ENCODE measurements around the gene GLIS2. TPM values are rescaled to one million over a fixed set of nuclear protein-coding genes. Genes with fewer than 3 reads are reported as not detected.

Gene GLIS2
- total RNA-seq, 1 experiment from 2014 or later, result 2.1 TPM

DNA sequence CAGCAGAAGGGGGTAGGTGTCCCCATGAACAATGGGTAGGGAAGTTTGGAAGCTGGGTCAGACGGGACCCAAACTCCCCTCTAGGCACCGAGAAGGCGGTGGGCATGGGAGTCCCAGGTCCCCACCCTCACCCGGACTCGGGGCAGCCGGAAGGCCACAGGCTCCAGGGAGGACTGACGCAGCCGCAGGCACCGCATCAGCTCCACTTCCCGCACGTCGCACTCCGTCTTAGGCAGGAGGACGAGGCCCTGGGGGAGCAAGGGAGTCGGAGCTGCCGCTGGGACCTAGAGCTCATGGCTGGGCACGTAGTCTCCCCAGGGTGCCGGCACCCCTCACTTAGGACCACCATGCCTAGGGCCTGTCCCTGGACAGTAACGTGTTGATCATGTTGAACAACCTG is 42.4 kb downstream of the GLIS2 start:
- POLR2A ChIA-PET (ENCODE audit: unreplicated experiment), result no interaction called here

DNA sequence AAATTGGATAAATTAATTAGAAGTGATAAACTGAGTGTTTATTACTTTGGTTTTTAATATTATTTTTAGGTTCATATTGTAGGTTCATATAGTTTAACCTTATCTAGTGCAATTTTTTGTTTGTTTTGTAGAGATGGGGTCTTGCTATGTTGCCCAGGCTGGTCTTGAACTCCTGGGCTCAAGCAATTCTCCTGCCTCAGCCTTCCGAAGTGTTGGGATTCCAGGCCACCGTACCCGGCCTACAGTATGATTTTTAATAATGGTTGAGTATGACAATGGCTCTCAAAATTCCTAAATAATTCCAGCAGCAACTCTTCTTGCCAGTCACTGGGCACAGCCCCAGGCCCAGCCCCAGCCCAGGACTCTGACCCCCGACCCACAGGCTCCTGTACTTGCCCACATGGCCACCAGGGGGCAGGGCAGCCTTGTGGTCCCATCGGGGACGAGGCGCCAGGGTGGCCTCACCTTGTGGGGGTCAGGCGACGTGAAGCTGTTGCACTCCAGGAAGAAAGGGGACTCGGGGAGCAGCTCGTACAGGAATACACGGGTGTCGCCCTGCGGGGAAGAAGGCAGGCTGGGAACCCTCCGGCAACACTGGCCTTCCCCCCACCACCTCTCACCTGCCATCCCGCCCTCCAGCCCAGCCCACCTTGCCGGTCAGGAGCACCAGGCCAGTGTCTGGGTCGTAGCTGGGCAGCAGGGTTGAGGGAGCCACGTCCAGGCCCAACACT is 43.1 kb downstream of the GLIS2 start:
- Histone ChIP-seq H3K79me2 (ENCODE audit: low read length) (no peaks in the 10 kb centered on the region), H2AFZ (ENCODE audit: low read length) (no peak overlapping the region), H3K27me3 (ENCODE audit: low read length) (no peaks in the 10 kb centered on the region), H3K9ac (ENCODE audit: low read length) (no peak overlapping the region), H3F3A (ENCODE audit: low read length, unreplicated experiment) (no peaks in the 10 kb centered on the region), H3K4me3 (ENCODE audit: low read length) (no peak overlapping the region), H3K4me2 (ENCODE audit: low read length) (no peak overlapping the region), H3K36me3 (ENCODE audit: low read depth, low read length) (no peaks in the 10 kb centered on the region), H3K9me3 (ENCODE audit: low read length) (no peaks in the 10 kb centered on the region), H4K20me1 (ENCODE audit: low read length) (no peaks in the 10 kb centered on the region), H3K4me1 (ENCODE audit: insufficient read depth, low read length) (no peaks in the 10 kb centered on the region), H3K9me2 (replicated peaks; ENCODE audit: low read length) (no peaks in the 10 kb centered on the region), H3K27ac (ENCODE audit: low read length) (no peak overlapping the region)
- intact Hi-C loops (cut with micrococcal nuclease), result loop anchor here (2.0 kb wide), 1 partner anchor 44 kb away; no protein-coding TSS in a partner anchor
- no TSS peak for BruUV-seq (replicated peaks)
- DNase-seq, result peak; percentile 52
- no peak for TF ChIP-seq EZH2phosphoT487 (IDR thresholded peaks at IDR 0.05; ENCODE audit: borderline replicate concordance, low read length)
- TF ChIP-seq EZH2 (IDR thresholded peaks at IDR 0.05; ENCODE audit: low read length, unreplicated experiment), result no peak
- TF ChIP-seq, protein P1, sequence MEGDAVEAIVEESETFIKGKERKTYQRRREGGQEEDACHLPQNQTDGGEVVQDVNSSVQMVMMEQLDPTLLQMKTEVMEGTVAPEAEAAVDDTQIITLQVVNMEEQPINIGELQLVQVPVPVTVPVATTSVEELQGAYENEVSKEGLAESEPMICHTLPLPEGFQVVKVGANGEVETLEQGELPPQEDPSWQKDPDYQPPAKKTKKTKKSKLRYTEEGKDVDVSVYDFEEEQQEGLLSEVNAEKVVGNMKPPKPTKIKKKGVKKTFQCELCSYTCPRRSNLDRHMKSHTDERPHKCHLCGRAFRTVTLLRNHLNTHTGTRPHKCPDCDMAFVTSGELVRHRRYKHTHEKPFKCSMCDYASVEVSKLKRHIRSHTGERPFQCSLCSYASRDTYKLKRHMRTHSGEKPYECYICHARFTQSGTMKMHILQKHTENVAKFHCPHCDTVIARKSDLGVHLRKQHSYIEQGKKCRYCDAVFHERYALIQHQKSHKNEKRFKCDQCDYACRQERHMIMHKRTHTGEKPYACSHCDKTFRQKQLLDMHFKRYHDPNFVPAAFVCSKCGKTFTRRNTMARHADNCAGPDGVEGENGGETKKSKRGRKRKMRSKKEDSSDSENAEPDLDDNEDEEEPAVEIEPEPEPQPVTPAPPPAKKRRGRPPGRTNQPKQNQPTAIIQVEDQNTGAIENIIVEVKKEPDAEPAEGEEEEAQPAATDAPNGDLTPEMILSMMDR (conservative IDR thresholded peaks at IDR 0.05; ENCODE audit: low read depth, low read length), result peak; percentile 91
- ATAC-seq, result peak; percentile 62
- CTCF ChIA-PET, result interaction anchor here (0.6 kb wide), 1 partner anchor 146 kb away, joined by 3 read pairs; no protein-coding TSS in a partner anchor
- POLR2A ChIA-PET (ENCODE audit: unreplicated experiment), result no interaction called here

More for the DNA sequence above, 42.4 kb downstream of the GLIS2 start:
- DNase-seq (no peak), ATAC-seq (no peak)
- no TSS peak for BruUV-seq (replicated peaks)
- Histone ChIP-seq H2AFZ (ENCODE audit: low read length) (no peak overlapping the region), H3K9ac (ENCODE audit: low read length) (no peak overlapping the region), H3K36me3 (ENCODE audit: low read depth, low read length) (no peaks in the 10 kb centered on the region), H3K4me2 (ENCODE audit: low read length) (no peak overlapping the region), H3K27ac (ENCODE audit: low read length) (no peak overlapping the region), H3K9me3 (ENCODE audit: low read length) (no peaks in the 10 kb centered on the region), H3F3A (ENCODE audit: low read length, unreplicated experiment) (no peaks in the 10 kb centered on the region), H3K79me2 (ENCODE audit: low read length) (no peaks in the 10 kb centered on the region), H3K4me1 (ENCODE audit: insufficient read depth, low read length) (no peaks in the 10 kb centered on the region), H4K20me1 (ENCODE audit: low read length) (no peaks in the 10 kb centered on the region), H3K4me3 (ENCODE audit: low read length) (no peak overlapping the region), H3K27me3 (ENCODE audit: low read length) (no peaks in the 10 kb centered on the region), H3K9me2 (replicated peaks; ENCODE audit: low read length) (no peaks in the 10 kb centered on the region)
- CTCF ChIA-PET, result no interaction called here
- TF ChIP-seq, protein P1 (conservative IDR thresholded peaks at IDR 0.05; ENCODE audit: low read depth, low read length), result no peak
- TF ChIP-seq EZH2 (IDR thresholded peaks at IDR 0.05; ENCODE audit: low read length, unreplicated experiment), result no peak
- no peak for TF ChIP-seq EZH2phosphoT487 (IDR thresholded peaks at IDR 0.05; ENCODE audit: borderline replicate concordance, low read length)
- intact Hi-C loops (cut with micrococcal nuclease), result loop anchor here (2.0 kb wide), 1 partner anchor 45 kb away; no protein-coding TSS in a partner anchor

DNA sequence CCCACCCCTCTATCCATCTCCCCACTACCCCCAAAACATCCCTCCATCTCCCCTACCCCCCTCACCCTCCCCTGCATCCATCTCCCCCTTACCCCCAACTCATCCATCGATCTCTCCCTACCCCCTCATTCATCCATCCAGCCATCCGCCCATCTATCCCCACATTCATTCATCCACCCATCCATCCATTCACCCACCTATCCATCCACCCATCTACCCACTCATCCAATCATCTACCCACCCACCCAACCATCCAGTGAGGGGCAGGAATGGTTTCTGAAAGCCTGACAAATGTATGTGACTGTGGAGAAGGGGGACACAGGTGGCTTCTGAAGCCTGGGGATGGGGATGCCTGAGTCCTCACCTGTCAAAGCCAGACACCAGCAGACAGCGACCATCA is 44.0 kb downstream of the GLIS2 start:
- Histone ChIP-seq H3K4me2 (ENCODE audit: low read length) (no peak overlapping the region), H3K27me3 (ENCODE audit: low read length) (no peaks in the 10 kb centered on the region), H3K9ac (ENCODE audit: low read length) (no peak overlapping the region), H3F3A (ENCODE audit: low read length, unreplicated experiment) (no peaks in the 10 kb centered on the region), H3K4me1 (ENCODE audit: insufficient read depth, low read length) (no peaks in the 10 kb centered on the region), H3K4me3 (ENCODE audit: low read length) (no peak overlapping the region), H3K36me3 (ENCODE audit: low read depth, low read length) (no peaks in the 10 kb centered on the region), H4K20me1 (ENCODE audit: low read length) (no peaks in the 10 kb centered on the region), H3K9me3 (ENCODE audit: low read length) (no peaks in the 10 kb centered on the region), H2AFZ (ENCODE audit: low read length) (no peak overlapping the region), H3K27ac (ENCODE audit: low read length) (no peak overlapping the region), H3K79me2 (ENCODE audit: low read length) (no peaks in the 10 kb centered on the region), H3K9me2 (replicated peaks; ENCODE audit: low read length) (no peaks in the 10 kb centered on the region)
- TF ChIP-seq, protein P1 (conservative IDR thresholded peaks at IDR 0.05; ENCODE audit: low read depth, low read length), result no peak
- TF ChIP-seq EZH2phosphoT487 (IDR thresholded peaks at IDR 0.05; ENCODE audit: borderline replicate concordance, low read length), result no peak
- TF ChIP-seq EZH2 (IDR thresholded peaks at IDR 0.05; ENCODE audit: low read length, unreplicated experiment), result no peak
- ChIA-PET POLR2A (ENCODE audit: unreplicated experiment) (no interaction called here), CTCF (no interaction called here)
- DNase-seq (no peak), ATAC-seq (no peak)
- no TSS peak for BruUV-seq (replicated peaks)
- intact Hi-C loops (cut with micrococcal nuclease), result loop anchor here (2.0 kb wide), 1 partner anchor 43 kb away; no protein-coding TSS in a partner anchor
